GM12801 (cell line): Measurements from ENCODE around the gene MIGA2.

ENCODE experiments used
- TF ChIP-seq, protein P1 (sequence below): IDR thresholded peaks from one replicate; pipeline ENCODE4 v1.5.1; 2011; ENCODE audit warnings: control low read depth; ENCODE audit not compliant: insufficient read length; ENCODE audit errors: extremely low read depth

Gene MIGA2

DNA sequence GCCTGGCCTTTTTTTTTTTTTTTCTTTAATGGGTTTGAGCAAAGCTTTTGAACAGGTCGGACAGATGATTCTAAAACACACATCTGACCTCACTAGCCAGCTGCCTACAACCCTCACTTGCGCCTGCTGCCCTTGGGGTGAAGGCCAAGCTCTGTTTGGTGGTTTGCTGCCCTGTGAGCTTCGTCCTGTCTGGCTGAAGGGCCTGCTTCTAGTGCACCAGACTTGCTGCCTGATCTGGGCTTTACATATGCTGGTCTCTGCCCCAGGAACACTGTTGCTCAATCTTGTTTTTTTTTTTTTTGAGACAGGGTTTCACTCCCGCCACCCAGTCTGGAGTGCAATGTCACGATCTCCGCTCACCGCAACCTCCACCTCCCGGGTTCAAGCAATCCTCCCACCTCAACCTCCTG, 28.1 kb downstream of the MIGA2 start:
- TF ChIP-seq, protein P1, sequence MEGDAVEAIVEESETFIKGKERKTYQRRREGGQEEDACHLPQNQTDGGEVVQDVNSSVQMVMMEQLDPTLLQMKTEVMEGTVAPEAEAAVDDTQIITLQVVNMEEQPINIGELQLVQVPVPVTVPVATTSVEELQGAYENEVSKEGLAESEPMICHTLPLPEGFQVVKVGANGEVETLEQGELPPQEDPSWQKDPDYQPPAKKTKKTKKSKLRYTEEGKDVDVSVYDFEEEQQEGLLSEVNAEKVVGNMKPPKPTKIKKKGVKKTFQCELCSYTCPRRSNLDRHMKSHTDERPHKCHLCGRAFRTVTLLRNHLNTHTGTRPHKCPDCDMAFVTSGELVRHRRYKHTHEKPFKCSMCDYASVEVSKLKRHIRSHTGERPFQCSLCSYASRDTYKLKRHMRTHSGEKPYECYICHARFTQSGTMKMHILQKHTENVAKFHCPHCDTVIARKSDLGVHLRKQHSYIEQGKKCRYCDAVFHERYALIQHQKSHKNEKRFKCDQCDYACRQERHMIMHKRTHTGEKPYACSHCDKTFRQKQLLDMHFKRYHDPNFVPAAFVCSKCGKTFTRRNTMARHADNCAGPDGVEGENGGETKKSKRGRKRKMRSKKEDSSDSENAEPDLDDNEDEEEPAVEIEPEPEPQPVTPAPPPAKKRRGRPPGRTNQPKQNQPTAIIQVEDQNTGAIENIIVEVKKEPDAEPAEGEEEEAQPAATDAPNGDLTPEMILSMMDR: no peak

GRCh38 chr9:129068110-129068509, 31.7 kb downstream of the MIGA2 start:
- TF ChIP-seq, protein P1: no peak

- TF ChIP-seq, protein P1: no peak
These were observed 32.8 kb downstream of the MIGA2 start for GRCh38 chr9:129068990-129069861.

GRCh38 chr9:129069862-129070641, 33.6 kb downstream of the MIGA2 start:
- TF ChIP-seq, protein P1: no peak

GRCh38 chr9:129070696-129071525, 34.5 kb downstream of the MIGA2 start:
- TF ChIP-seq, protein P1: no peak

GRCh38 chr9:129071526-129072126, 35.2 kb downstream of the MIGA2 start:
- TF ChIP-seq, protein P1: no peak
